GM19463 (cell line): Measurements from ENCODE around the gene ZNF532.
A peak's percentile ranks its signal among the peaks of the same experiment; 100 is the strongest.

Experiments
- ATAC-seq: cut with Tn5 transposase; IDR thresholded peaks from one replicate; pipeline ENCODE4 v1.9.1; 2021; ENCODE audit warnings: mild to moderate bottlenecking, moderate library complexity; ENCODE audit not compliant: unreplicated experiment

Gene ZNF532

DNA sequence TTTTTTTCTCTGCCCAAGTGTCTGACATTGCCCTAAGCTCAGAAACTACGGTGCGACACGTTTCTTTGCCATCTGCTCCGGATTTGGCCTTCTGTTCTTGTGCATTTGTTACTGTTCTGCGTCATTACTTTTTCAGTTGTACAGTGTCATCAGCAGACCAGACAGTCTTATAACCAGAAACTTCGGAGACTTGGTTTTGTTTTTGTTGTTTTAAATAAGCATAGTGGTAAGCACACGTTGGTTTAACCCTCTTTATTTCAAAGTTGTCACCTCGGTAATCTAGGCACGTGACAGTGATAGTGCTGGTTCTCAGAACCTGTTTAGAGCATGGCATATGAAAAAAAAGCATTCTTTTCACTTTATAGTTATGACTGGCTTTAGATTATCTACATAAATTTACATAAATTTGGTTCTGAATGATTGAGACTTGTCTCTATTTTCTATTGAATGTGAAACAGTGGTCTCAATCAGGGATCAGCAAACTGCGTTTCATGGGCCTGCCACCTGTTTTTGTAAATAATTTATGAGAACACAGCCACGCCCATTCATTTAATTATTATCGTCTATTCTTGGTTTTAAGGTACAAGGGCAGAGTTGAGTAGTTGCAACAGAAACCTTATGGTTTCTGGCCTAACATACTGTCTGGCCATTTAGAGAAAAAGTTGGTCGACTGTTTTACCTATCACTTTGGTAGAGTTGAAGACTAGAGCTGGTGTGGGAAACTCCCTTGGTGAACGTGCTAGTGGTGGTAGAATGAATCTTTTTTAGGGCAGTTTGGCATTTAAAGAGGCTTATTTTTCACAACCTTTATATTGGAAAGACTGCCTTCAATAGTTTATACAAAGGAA, 106.5 kb downstream of the ZNF532 start:
- ATAC-seq = peak; percentile 80

DNA sequence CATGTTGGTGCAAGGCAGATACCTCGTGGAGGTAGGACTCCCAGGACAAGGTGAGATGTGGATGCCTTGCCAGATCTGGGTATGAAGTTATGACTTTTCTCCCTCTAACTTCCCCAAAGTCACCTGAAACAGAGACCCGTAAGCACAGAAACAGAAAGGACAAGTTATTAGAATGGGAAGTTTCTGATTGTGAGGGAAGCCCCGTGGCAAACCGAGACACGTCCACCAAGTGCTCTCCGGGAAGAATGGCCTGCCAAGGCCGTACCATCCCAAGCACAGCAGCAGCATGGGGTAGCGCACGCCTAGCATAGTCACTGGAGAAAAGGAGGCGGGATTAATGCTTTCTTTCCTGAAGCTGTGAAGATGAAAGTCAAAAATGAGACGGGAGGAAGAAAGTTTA, 110.6 kb downstream of the ZNF532 start:
- ATAC-seq = no peak

DNA sequence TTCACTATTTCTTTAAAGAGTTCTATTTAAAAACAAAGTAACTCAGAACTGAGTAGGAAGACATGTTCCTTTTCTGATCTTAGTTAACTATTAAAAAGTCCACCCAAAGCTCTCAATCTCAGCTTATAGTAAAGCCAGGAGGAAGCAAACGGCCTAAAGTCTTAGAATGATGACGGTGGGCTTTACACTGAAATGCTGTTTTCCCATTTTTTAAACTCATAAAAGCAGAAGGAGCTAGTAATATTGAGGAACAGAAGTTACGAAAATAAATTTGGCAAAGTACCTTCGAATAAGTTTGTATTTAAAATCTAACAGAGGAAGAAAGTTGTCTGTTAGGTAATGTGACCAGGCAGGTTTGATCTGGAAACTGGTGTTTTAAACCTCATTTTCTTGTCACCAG, 111.1 kb downstream of the ZNF532 start:
- ATAC-seq = no peak

DNA sequence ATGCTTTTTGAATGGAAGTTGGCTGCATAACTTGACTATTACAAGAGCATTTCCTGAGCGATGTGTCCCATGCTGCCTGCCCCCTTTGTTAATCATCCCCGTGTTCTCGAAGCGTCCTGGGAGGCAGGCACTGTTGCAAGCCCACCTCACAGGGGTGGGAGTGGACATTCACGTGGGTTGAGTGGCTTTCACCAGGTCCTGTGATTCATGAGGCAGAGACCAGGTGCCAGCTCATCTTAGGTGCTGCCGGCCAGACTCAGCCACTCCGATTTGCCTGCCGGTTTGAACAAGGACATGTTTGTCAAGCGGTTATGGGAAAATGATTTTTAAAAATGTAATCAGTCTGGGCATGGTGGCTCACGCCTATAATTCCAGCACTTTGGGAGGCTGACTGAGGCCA, 112.5 kb downstream of the ZNF532 start:
- ATAC-seq = no peak

DNA sequence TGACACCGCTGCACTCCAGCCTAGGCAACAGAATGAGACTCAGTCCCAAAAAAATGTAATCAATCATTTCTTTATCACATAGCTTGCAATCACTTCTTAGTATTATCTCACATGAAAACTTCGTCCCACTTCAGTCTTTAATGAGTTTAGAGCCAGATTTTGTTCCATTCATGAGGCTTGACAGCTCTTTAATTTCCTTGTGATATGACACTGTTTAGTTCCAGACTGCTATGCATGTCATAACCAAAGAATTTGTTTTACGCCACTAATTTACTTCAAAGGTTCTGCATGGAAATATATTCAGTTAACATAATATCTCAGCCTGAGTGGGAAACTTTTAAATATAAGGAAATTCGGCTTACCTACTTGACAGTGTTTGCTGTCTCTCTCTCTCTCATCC, 113.1 kb downstream of the ZNF532 start:
- no peak for ATAC-seq

DNA sequence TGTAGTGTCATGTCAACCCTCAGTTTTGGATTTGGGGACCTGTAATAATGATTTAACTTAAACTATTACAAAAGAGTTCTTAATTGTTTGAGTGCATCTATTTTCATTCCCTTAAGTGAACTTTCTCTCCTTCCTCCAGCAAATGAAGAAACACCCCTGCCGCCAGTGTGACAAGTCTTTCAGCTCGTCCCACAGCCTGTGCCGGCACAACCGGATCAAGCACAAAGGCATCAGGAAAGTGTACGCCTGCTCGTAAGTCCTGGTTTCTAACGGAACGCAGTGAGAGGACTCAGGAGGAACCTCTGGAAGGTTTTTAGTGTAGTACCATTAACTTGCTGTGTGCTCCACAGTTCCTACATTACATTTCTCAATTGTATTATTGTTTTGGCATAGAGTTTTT, 114.2 kb downstream of the ZNF532 start:
- ATAC-seq = no peak

DNA sequence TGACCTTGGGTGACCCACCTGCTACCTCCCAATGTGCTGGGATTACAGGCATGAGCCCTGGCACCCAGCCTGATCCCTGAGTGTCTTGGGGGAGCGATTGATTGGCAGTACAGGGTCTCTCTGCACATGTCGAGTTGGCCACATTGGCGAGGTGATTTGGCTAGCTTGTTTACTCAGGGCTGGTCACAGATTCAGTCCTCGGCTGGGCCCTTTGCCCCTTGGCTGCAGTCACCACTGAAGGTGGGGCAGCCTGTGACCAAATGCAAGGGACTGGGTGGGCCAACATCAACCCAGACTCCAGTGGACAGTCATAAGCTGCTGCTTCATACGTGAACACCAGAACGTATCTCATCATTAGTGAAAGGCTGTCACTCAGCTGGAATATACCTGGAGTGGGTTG, 114.9 kb downstream of the ZNF532 start:
- ATAC-seq = no peak

DNA sequence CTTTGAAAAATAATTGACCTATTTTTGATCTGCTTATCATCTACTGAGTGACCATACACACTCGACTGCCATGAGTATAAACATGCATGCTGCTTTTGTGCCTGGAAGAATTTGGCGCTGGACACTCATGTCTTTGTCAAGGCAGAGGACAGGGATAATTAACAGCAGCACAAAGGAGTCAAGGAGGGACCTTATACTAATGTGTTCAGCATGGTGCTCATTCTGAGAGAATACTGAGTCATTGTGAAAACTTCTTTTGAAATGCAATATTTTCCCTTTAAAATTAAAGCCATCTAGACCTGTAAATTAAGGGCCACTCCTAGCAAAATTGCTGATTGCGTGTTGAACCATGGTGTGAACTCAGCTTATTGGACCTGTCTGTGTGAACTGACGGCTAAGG, 116.3 kb downstream of the ZNF532 start:
- peak; percentile 53 for ATAC-seq

DNA sequence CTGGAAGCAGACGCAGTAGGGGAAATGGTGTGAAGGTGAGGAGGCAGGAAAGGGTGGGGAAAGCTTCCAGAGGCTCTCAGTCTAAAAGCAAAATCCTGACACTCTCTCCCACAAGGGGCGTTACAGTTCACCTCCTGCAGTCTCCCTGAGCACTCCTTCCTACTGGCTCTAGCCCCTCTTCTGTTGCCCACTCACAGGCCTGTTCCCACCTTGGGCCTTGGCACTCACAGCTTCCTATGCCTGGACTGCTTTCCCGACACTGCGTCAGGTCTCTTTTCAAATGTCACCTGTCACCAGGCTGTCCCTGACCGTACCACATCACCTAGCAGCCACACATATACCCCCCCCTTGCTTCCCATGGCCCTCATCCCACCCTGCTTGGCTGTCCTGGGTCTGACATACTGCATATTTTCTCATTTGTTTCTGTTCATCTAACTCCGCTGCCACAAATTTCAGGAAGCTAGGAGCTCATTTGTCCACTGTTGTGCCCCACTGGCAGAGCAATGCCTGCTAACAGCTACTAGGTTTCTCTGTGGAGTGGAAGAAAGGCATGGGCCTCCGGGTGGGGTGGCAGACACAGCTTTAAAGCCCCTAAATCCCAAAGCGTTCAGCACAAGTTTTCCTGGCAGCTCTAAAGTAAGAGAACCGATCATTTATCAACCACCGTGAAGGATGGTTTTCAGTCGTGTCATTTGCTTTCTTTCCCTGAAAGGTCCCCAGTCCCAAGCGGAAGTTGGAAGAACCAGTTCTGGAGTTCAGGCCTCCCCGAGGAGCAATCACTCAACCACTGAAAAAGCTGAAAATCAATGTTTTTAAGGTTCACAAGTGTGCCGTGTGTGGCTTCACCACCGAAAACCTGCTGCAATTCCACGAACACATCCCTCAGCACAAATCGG, 118.8 kb downstream of the ZNF532 start:
- no peak for ATAC-seq

DNA sequence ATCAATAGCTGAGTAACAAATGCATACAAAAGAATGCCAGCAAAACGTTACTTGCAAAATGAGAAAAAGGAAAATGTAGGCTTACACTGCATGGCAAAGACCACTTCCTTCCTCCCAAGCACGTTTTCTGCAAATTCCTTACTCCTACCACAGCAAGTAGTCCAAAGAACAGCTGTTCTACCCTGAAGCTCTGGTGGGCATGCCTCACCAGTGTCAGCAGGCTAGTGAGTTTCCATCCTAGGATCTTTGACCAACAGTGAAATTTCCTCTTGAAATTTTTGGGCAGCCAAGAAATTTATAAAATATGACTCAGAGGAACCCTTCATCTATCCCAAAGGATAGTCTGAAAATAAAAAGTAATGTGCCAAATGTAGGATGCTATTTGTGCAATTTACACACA, 123.9 kb downstream of the ZNF532 start:
- ATAC-seq = no peak

DNA sequence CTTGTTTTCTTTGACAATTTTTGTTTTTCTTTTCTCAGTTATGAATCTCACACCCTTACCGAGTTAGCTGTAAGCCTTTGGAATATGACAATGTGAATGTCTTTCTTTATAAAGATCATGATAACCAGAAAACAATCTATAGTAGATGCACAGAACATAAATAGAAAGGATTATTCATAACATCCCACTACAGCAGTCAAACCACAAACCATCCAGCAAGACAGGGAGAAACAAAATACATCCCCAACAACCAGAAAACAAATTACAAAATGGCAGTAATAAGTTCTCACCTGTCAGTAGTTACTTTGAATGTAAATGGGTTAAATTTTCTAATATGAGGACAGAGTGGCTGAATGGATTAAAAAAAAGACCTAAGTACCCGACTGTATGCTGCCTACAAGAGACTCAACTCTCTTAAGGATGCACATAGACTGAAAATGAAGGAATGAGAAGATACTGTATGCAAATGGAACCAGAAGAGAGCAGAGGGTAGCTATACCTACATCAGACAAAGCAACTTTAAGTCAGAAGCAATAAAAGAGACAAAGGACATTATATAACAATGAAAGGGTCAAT, 124.6 kb downstream of the ZNF532 start:
- no peak for ATAC-seq

DNA sequence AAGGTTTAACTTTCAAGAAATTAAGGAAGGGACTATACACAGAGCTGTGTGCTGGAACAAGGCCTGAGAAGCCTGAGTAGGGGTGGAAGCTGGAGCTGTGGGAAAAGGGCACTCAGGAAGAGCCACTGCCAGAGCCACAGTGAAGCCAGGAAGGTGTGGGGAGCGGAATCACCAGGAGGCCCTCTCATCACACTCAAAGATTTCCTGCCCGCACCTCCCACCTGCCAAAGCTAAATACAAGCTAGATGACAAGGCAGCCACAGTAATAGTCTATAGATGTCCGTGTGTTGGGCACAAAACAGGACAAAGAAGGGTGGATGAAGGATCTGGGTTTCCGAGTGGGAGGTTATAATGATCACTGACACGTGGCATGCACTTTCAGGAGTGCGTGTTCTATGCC, 126.0 kb downstream of the ZNF532 start:
- no peak for ATAC-seq

DNA sequence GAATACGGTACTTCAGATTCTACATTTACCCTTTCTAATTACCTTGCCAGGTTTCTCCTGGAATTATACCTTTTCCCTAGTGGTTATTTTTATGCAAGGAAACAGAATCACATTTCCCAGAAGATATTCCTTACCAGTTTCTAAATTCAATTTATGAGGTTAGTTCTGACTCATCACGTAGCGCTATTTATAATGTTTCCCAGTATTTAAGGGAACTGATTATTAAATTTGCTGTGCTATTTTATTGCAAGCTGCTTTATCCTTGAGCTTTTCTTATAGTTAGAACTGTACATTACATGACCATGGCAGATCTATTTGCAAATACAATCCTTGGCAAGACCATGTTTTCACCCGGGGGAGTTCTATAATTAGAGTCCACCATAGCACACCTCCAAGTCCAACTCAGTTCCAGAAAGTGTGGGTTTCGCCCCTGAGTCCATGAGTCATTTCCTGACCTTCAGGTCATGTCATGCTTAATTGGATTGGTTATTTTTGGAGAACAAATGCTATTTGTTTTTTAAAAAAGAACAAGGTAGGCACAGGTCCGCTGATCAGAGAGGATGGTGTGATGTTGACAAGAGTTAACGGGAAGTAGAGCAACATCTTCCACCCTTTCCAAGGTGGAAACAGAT, 126.6 kb downstream of the ZNF532 start:
- ATAC-seq = peak; percentile 89

DNA sequence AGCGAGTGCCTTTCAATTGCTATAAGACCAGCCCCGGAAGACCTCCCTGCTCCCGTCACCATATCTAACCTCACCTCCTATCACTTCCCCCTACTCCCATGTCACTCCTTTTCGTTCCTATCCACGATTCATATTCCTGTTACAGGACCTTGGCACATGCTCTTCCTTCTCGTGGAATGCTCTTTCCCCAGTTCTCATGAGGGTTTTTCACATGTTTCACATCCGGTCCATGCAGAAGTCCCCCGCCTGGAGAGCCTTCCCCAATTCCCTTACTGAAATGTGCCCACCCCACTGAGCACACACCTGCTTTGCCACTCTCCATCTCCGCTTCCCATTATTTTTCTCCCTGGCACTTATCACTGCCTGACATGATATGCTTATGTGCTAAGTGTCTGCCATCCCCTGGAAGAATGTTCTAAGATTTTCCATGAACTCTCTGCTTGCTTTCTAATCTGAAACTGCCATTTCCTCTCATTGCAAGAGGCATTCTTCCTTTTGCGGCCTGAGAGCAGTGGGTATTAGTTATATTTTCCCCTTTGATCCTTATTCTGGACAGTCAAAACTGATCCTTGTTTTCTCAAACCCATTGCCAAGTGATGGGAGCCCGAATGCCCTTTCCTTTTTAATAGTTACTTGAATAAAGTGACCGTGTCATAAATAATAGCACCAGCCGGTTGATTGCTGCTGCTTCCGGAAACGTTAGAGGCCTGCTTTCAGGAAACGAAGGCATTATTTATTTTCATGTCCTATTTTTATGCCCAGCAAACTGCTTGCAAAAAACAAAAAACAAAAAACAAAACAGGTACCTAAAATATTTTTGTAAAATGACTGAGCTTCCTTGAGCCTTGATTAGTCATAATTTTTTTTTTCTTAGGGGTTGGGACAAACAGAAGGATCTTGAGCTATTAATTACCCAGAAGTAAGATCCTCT, 127.9 kb downstream of the ZNF532 start:
- ATAC-seq = no peak

DNA sequence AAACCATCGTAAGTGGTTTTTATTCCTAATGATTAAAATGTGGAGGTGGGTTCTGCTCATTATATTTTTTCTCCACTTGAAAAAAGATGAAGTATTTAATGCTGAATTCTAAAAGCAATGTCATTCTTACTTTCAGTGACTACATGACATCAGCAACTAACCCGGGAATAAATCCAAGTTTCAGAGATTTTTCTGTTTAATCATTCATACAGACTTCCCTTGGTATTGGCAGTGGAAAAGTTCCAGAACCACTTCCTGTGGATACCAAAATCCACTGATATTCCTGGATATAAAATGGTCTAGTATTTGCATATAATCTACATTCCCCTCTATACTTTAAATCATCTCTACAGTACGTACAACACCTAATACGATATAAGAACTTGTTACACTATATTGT, 128.6 kb downstream of the ZNF532 start:
- ATAC-seq = no peak

DNA sequence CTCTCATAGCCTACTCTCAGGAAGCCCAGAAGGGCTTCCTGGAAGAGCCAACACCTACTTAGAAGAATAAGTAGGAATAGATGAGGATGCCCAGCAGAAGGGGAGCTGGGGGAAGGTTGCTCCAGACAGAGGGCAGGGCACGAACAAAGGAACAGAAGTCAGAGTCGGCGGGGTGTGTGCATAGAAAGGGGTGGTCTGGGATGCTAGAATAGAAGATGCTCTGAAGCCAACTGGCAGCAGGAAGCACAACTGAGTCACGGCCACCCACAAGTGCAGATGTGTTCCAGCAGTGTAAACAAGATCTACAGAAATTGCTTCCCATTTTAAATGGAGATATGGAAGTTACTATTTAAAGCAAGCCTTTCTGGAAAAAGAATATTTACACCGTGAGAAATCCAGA, 131.0 kb downstream of the ZNF532 start:
- no peak for ATAC-seq

DNA sequence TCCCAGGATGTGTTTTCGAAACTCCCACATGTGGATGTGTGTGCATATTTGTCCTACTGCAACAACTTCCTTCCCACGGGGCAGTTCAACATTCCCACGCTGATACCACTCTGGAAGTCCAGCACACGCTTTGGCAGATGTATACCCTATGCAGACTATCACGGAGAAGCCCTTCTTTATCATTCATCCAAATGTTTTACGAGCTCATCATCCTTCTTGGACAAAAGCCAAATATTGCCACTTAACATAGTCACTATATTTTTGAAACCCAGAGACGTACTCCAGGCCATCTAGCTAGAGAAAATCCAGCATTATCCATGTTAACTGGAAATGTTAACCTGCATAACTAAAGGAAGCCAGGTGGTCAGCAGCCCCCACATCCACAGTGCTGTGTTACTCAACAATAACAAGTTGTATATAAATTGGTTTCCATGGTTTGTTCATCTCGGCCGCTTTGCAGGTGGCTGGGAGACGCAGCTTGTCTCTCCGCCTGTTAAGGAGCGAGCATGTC, 131.5 kb downstream of the ZNF532 start:
- ATAC-seq = no peak

DNA sequence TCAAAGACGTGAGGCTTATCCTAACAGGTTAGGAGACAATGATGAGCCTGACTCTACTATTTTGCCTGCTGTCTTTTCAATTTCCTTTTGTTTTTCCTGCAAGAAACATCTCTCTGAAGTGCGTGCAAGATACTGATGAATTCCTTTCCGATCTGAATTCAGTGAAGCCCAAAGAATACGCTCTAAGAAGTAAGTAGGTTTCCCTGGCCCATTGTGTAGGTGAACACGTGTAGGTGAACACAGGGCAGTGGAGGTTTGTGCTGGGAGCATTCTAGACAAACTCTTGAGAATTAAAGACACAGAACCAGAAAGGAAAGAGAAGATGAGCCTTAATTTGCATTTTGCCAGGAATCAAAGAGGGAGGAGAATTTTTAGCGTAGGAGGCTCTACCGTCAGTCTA, 132.0 kb downstream of the ZNF532 start:
- no peak for ATAC-seq

DNA sequence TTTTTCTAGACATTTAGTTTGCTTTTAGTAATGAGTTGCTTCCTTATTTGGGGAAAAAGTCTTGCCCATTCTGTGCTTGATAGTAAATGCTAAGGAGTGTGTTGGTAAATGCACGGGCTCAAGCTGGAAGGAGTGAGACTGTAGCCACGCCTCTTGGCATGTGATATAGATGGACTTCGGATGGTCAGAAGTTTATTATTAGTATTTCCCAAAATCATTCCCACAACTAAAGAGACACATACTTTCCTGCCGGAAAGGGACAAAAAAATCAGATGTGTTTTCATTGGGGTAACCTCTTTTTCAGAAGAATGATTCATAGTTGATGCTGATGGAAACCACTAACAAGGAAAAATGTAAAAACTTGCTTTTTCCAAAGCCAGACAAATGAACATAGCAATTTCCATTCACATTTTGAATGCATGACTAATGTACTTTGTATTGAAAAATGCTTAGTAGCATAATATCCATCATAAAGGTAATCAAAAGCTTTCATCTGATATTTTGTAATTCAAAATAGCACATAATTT, 133.2 kb downstream of the ZNF532 start:
- ATAC-seq = no peak
